ENCODE measurements around the gene CEP112.

DNA sequence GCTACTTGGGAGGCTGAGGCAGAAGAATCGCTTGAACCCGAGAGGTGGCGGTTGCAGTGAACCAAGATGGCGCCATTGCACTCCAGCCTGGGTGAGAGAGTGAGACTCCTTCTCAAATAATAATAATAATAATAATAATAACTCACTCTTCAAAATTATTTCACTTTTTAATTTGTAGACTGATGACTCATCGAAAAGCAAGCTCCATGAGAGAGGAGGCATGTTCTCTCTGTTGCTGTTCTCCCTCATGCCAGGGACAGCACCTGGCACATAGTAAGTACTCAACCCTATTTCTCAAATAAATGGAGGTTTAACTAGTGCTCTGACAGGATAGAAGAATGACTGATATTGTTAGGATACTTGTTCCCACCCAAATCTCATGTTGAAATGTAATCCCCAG is 265.3 kb downstream of the CEP112 start:
- TF ChIP-seq EZH2 (IDR thresholded peaks at IDR 0.05; ENCODE audit: borderline replicate concordance, insufficient read depth, low read length, poor library complexity, severe bottlenecking) (no peak), SMC3 (conservative IDR thresholded peaks at IDR 0.05; ENCODE audit: poor library complexity) (no peak), TAF1 (IDR thresholded peaks at IDR 0.05; ENCODE audit: low read depth) (no peak), MXI1 (conservative IDR thresholded peaks at IDR 0.05; ENCODE audit: poor library complexity, severe bottlenecking) (no peak), POLR2AphosphoS5 (IDR thresholded peaks at IDR 0.05) (no peak)
- TF ChIP-seq, protein P1, sequence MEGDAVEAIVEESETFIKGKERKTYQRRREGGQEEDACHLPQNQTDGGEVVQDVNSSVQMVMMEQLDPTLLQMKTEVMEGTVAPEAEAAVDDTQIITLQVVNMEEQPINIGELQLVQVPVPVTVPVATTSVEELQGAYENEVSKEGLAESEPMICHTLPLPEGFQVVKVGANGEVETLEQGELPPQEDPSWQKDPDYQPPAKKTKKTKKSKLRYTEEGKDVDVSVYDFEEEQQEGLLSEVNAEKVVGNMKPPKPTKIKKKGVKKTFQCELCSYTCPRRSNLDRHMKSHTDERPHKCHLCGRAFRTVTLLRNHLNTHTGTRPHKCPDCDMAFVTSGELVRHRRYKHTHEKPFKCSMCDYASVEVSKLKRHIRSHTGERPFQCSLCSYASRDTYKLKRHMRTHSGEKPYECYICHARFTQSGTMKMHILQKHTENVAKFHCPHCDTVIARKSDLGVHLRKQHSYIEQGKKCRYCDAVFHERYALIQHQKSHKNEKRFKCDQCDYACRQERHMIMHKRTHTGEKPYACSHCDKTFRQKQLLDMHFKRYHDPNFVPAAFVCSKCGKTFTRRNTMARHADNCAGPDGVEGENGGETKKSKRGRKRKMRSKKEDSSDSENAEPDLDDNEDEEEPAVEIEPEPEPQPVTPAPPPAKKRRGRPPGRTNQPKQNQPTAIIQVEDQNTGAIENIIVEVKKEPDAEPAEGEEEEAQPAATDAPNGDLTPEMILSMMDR (IDR thresholded peaks at IDR 0.05; ENCODE audit: poor library complexity, severe bottlenecking): no peak

Data from neural cell (in vitro differentiated cells).